Right lobe of liver (tissue), 6 donors: ENCODE results near the gene GNAT3. TPM values are rescaled to one million over a fixed set of nuclear protein-coding genes. Genes with fewer than 3 reads are reported as not detected.

Source experiments
- ATAC-seq, 4 donors: fragments of 200-7000 bp; cut with Tn5 transposase; one replicate each; pipeline ENCODE4 v1.9.1; 2020; ENCODE audit warnings: mild to moderate bottlenecking in 4 of 4, moderate library complexity in 4 of 4
- DNase-seq, 3 donors: peaks; one replicate each; pipeline ENCODE4 v3.0.0-alpha.2; 2020
- H3K27ac ChIP-seq, 3 donors: fragments of 200-600 bp; one replicate each; pipeline ENCODE4 v1.8.0; 2022
- H3K27me3 ChIP-seq, 2 donors: fragments of 200-600 bp; one replicate each; pipeline ENCODE4 v1.8.0; 2022
- H3K36me3 ChIP-seq, 4 donors: fragments of 200-600 bp; sonication (generic) in 1 of 4; one replicate each; pipeline versions ENCODE4 v1.5.1 to v1.8.0; 2017 to 2022; ENCODE audit warnings: control low read depth in 1 of 4
- H3K4me1 ChIP-seq, 4 donors: fragments of 200-600 bp; sonication (generic) in 1 of 4; one replicate each; pipeline versions ENCODE4 v1.5.1 to v1.8.0; 2017 to 2022; ENCODE audit warnings: control low read depth in 1 of 4
- H3K4me3 ChIP-seq, 3 donors: fragments of 200-600 bp; one replicate each; pipeline ENCODE4 v1.8.0; 2022
- H3K9me3 ChIP-seq, 4 donors: fragments of 200-600 bp; sonication (generic) in 1 of 4; one replicate each; pipeline versions ENCODE4 v1.5.1 to v1.8.0; 2017 to 2022; ENCODE audit warnings: control low read depth in 1 of 4
- POLR2A ChIP-seq: fragments of 450-650 bp; IDR thresholded peaks from one replicate; pipeline ENCODE4 v1.6.1; 2017; ENCODE audit warnings: antibody characterized with exemption, mild to moderate bottlenecking
- WGBS: methylation state at CpG from one replicate; pipeline ENCODE4 v1.1.6; 2018; ENCODE audit warnings: low coverage, low lambda C conversion rate; ENCODE audit not compliant: insufficient coverage; ENCODE audit errors: missing lambda C conversion rate; 5-methylcytosine and 5-hydroxymethylcytosine counted together
- intact Hi-C, 2 donors: fragments of 100-400 bp; cut with DNase I; formaldehyde crosslinking; loops; one replicate each; pipeline versions ENCODE4 v1.11.2 to v1.14.1; 2022
- total RNA-seq, 6 experiments: library from RNA; depleted of rRNA in 2 of 6; stranded (reverse); fragments of >200 nt in 2 of 6; fragmentation: NEBNext Ultra II Directional in 3 of 6; extraction: Animal tissue kit (Norgen Biotek cat#: 25700) in 3 of 6; gene quantifications; one replicate each; pipeline versions ENCODE4 v1.1.0 to v1.2.4, GENCODE V29; 2016 to 2023
- TF ChIP-seq, protein P1 (sequence below), 4 donors: fragments of 200-600 bp in 3 of 4; fragments of 450-650 bp in 1 of 4; IDR thresholded peaks; one replicate each; pipeline versions ENCODE4 v1.5.1 to v1.8.0; 2016 to 2022; ENCODE audit warnings: antibody characterized with exemption in 4 of 4, mild to moderate bottlenecking in 2 of 4
- donor health status: DM: no; HTN: yes; CAD: no.
- donor health status: DM: no; HTN: no; CAD: no.
- donor health status: DM: no; HTN: no; CAD: no.
- donor health status: DM: no; HTN: yes; CAD: no.
- donor health status: DM: no; HTN: yes; CAD: no.

Gene GNAT3
- total RNA-seq, 6 experiments from 2014 or later, result not detected

DNA sequence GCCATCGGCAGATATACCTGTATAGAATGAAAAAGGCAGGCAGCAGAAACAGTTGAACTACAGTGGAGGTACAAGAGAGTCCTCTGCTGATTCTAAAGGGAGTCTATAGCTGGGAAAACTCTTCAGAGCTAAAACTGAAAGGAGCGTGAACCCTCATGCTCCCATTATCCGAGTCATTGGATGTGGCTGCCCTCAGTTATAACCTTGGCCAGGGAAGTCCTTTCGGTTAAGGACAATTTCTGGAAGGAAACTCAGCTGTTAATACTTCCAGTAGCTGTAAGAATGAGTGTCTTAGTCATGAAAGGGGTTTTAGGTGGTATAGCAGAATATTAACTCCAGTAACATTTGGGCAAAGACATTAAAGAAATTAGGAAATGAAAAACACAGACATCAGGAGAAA, 14.6 kb upstream of the GNAT3 start:
- H3K9me3 ChIP-seq, result no peaks in the 10 kb centered on the region
- no peak overlapping the region for H3K4me3 ChIP-seq
- ATAC-seq, result peak in 2 of 4 donors; percentile 14 to 22
- H3K27me3 ChIP-seq, result no peaks in the 10 kb centered on the region
- DNase-seq, result no peak
- WGBS, result 47% methylated on average over 4 of the region's 4 CpGs
- TF ChIP-seq POLR2A, result no peak
- TF ChIP-seq, protein P1, sequence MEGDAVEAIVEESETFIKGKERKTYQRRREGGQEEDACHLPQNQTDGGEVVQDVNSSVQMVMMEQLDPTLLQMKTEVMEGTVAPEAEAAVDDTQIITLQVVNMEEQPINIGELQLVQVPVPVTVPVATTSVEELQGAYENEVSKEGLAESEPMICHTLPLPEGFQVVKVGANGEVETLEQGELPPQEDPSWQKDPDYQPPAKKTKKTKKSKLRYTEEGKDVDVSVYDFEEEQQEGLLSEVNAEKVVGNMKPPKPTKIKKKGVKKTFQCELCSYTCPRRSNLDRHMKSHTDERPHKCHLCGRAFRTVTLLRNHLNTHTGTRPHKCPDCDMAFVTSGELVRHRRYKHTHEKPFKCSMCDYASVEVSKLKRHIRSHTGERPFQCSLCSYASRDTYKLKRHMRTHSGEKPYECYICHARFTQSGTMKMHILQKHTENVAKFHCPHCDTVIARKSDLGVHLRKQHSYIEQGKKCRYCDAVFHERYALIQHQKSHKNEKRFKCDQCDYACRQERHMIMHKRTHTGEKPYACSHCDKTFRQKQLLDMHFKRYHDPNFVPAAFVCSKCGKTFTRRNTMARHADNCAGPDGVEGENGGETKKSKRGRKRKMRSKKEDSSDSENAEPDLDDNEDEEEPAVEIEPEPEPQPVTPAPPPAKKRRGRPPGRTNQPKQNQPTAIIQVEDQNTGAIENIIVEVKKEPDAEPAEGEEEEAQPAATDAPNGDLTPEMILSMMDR (IDR thresholded peaks at IDR 0.05), result no peak
- intact Hi-C loops, result no loop called here
- no peaks in the 10 kb centered on the region for H3K36me3 ChIP-seq
- no peaks in the 10 kb centered on the region for H3K4me1 ChIP-seq
- H3K27ac ChIP-seq, result no peak overlapping the region

DNA sequence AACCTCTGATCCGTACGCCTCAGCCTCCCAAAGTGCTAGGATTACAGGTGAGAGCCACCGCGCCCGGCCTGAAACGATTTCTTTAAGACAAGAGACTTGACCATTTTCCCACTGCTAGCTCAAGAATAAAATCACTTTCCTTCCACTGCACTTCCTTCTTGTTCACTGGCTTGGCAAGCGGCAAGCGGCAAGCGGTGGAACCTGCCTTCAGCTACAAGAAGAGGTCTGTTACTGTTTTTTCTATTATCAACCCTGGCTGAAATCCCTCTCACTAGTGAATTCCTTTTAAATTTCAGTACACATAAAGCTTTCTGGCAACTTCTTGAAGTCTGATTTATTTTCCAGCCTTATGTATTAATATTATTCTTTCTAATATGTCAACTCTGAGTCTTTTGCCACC, 12.8 kb upstream of the GNAT3 start:
- Histone ChIP-seq H3K9me3 (no peaks in the 10 kb centered on the region), H3K4me1 (no peaks in the 10 kb centered on the region), H3K4me3 (no peak overlapping the region), H3K27ac (no peak overlapping the region), H3K36me3 (no peaks in the 10 kb centered on the region), H3K27me3 (no peaks in the 10 kb centered on the region)
- intact Hi-C loops, result no loop called here
- WGBS, result 93% methylated on average over 9 of the region's 9 CpGs
- no peak for ATAC-seq
- no peak for DNase-seq
- TF ChIP-seq POLR2A, result no peak
- TF ChIP-seq, protein P1 (IDR thresholded peaks at IDR 0.05), result no peak

- H3K4me3 ChIP-seq, result no peak overlapping the region
- TF ChIP-seq, protein P1 (IDR thresholded peaks at IDR 0.05), result no peak
- no peak for TF ChIP-seq POLR2A
- no peak for ATAC-seq
- H3K27ac ChIP-seq, result no peak overlapping the region
- no peaks in the 10 kb centered on the region for H3K4me1 ChIP-seq
- intact Hi-C loops, result no loop called here
- 60% methylated on average over 1 of the region's 2 CpGs for WGBS
- no peaks in the 10 kb centered on the region for H3K36me3 ChIP-seq
- no peaks in the 10 kb centered on the region for H3K9me3 ChIP-seq
- DNase-seq, result no peak
- no peaks in the 10 kb centered on the region for H3K27me3 ChIP-seq
These were observed 9.9 kb upstream of the GNAT3 start for GRCh38 chr7:80521809-80522208.

GRCh38 chr7:80520199-80520598, 8.3 kb upstream of the GNAT3 start:
- Histone ChIP-seq H3K27ac (no peak overlapping the region), H3K36me3 (no peaks in the 10 kb centered on the region), H3K9me3 (no peaks in the 10 kb centered on the region), H3K4me3 (no peak overlapping the region), H3K4me1 (no peaks in the 10 kb centered on the region), H3K27me3 (no peaks in the 10 kb centered on the region)
- 35% methylated on average over 2 of the region's 2 CpGs for WGBS
- ATAC-seq (peak in 2 of 4 donors; percentile 36 to 43), DNase-seq (no peak)
- TF ChIP-seq, protein P1 (IDR thresholded peaks at IDR 0.05), result no peak
- no peak for TF ChIP-seq POLR2A
- intact Hi-C loops, result no loop called here

DNA sequence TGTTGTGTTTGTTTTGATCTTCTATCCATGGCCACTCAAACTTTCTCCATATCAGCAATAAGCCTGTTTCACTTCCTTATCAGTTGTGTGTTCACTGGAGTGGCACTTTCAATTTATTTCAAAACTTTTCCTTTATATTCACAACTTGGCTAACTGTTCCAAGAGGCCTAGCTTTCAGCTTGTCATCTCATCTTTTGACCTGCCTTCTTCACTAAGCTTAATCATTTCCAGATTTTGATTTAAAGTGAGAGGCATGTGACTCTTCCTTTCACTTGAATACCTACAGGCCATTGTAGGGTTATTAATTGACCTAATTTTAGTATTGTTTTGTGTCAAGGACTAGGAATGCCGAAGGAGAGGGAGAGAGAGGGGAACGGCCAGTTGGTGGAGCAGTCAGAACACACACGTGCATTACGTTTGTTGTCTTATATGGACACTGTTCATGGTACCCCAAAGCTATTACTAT, 5.5 kb upstream of the GNAT3 start:
- DNase-seq (no peak), ATAC-seq (peak in 2 of 4 donors; percentile 15 to 26)
- no peak for TF ChIP-seq POLR2A
- TF ChIP-seq, protein P1 (IDR thresholded peaks at IDR 0.05), result no peak
- Histone ChIP-seq H3K27ac (no peak overlapping the region), H3K4me3 (no peak overlapping the region), H3K36me3 (no peaks in the 10 kb centered on the region), H3K4me1 (no peaks in the 10 kb centered on the region), H3K27me3 (no peaks in the 10 kb centered on the region), H3K9me3 (no peaks in the 10 kb centered on the region)
- intact Hi-C loops, result no loop called here
- WGBS, result 86% methylated on average over 4 of the region's 4 CpGs
